ENCODE measurements around the gene TCL1A.

DNA sequence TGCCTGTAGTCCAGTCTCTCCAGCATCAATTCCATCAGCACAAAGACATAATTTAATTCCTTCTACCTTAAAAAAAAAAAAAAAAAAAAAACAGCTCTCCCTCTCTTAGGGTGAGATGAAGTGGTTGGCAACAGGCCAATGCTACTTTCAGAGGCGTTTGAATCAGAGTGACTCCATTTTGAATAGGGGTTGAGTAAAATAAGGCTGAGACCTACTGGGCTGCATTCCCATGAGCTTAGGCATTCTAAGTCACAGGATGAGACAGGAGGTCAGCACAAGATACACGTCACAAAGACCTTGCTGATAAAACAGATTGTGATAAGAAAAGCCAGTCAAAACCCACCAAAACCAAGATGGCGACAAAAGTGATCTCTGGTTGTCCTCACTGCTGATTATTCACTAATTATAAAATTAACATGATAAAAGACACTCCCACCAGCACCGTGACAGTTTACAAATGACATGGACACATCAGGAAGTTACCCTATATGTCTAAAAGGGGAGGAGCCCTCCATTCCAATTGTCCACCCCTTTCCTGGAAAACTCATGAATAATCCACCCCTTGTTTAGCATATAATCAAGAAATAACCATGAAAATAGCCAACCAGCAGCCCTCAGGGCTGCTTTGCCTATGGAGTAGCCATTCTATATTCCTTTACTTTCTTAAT, 34.6 kb downstream of the TCL1A start:
- TF ChIP-seq HCFC1 (IDR thresholded peaks at IDR 0.05; ENCODE audit: low read depth, low read length) (no peak), ZNF75A (CRISPR knock-in tag; IDR thresholded peaks at IDR 0.05) (no peak), NFYB (IDR thresholded peaks at IDR 0.05; ENCODE audit: extremely low read depth, insufficient read length) (no peak)
